Measurements from ENCODE around the gene ZMYND15. TPM values are rescaled to one million over a fixed set of nuclear protein-coding genes. Genes with fewer than 3 reads are reported as not detected.

Gene ZMYND15
- total and polyA plus RNA-seq, 2 donors (not counting 3 experiments of a cell fraction or from before 2014, with no cell fraction given) = 0.12 to 0.44 TPM

- Histone ChIP-seq H3K27ac (ENCODE audit: insufficient read depth, low read depth, low read length) (no peak within 1 kb of the TSS), H4K20me1 (replicated peaks; ENCODE audit: control insufficient read depth, extremely low read depth, insufficient read depth, low read length) (no peaks in the 10 kb centered on the region), H3K4me1 (ENCODE audit: control insufficient read depth, extremely low read depth, insufficient read depth, low read length) (peaks cover 24% of the 10 kb centered on the region), H3K9me1 (replicated peaks; ENCODE audit: control insufficient read depth, extremely low read depth, insufficient read depth, low read length) (no peaks in the 10 kb centered on the region), H3K79me2 (ENCODE audit: control insufficient read depth, insufficient read depth, low read length) (no peaks in the 10 kb centered on the region), H3K4me3 (replicated peaks in 1 of 3; ENCODE audit: insufficient read depth in 1 of 3, low read depth in 1 of 3, low read length in 3 of 3) (no peak within 1 kb of the TSS), H3K36me3 (ENCODE audit: control insufficient read depth in 2 of 2, extremely low read depth in 1 of 2, insufficient read depth in 2 of 2, low read length in 2 of 2) (no peaks in the 10 kb centered on the region), H3K27me3 (ENCODE audit: control insufficient read depth in 2 of 2, insufficient read depth in 2 of 2, low read length in 2 of 2) (peaks cover 16 to 24% of the 10 kb centered on the region in 2 experiments), H2AFZ (ENCODE audit: low read depth, low read length) (peak within 1 kb of the TSS; percentile 39), H3K9me3 (replicated peaks; ENCODE audit: control insufficient read depth, insufficient read depth, low read length) (no peaks in the 10 kb centered on the region), H3K9ac (replicated peaks; ENCODE audit: extremely low read depth, insufficient read depth, low read length) (no peak within 1 kb of the TSS), H3K4me2 (ENCODE audit: insufficient read depth, low read length) (peak within 1 kb of the TSS; percentile 50)
- no peak for DNase-seq (ENCODE audit: low read depth, low spot score)
- POLR2A ChIA-PET = no interaction called here
- CTCF ChIA-PET = interaction anchor here (0.5 to 5.9 kb wide), 13 partner anchors 9 to 118 kb away, joined by 3 to 65 read pairs (median 4); partner anchors contain the start of genes ARRB2, C17orf107, CHRNE and PLD2
- TF ChIP-seq MYC (IDR thresholded peaks at IDR 0.05; ENCODE audit: low read depth, low read length) (no peak), EZH2 (IDR thresholded peaks at IDR 0.05; ENCODE audit: borderline replicate concordance, low read depth, low read length, severe bottlenecking) (peak; percentile 56), FOS (IDR thresholded peaks at IDR 0.05; ENCODE audit: borderline replicate concordance, insufficient read depth, low read length) (peak; percentile 13), GATA2 (IDR thresholded peaks at IDR 0.05; ENCODE audit: insufficient read depth, insufficient read length, low read depth, low read length) (peak; percentile 88), CTCF (IDR thresholded peaks at IDR 0.05; ENCODE audit: extremely low read depth in 1 of 2, insufficient read depth in 1 of 2, low read depth in 1 of 2, low read length in 2 of 2) (no peak), POLR2AphosphoS5 (IDR thresholded peaks at IDR 0.05; ENCODE audit: insufficient read depth, low read depth, low read length) (no peak), MAX (IDR thresholded peaks at IDR 0.05; ENCODE audit: insufficient read depth, insufficient read length) (no peak), POLR2A (IDR thresholded peaks at IDR 0.05; ENCODE audit: low read depth, low read length) (no peak)
- peak; percentile 38 for FAIRE-seq
- no TSS peak for BruUV-seq (replicated peaks)
- intact Hi-C loops (cut with micrococcal nuclease) (loop anchor here (2.0 to 5.0 kb wide), 2 partner anchors 55 to 116 kb away; partner anchors contain the start of genes CHRNE and MED11), dilution Hi-C loops (cut with MboI; ENCODE audit: extremely low pct_ligation_motif_present, low sequenced_read_pairs) (no loop called here)
These were observed 46.5 kb downstream of the ZMYND15 start, which contains the start of gene VMO1 for GRCh38 chr17:4786106-4786511. VMO1 (minus strand) TSS chr17:4786364; CDS start chr17:4786352, 12 bp downstream.
